ENCODE measurements around the gene AMPD3. TPM values are rescaled to one million over a fixed set of nuclear protein-coding genes. Genes with fewer than 3 reads are reported as not detected.

The AMPD3 gene
- total RNA-seq, 1 experiment from 2014 or later, result 0.19 TPM

DNA sequence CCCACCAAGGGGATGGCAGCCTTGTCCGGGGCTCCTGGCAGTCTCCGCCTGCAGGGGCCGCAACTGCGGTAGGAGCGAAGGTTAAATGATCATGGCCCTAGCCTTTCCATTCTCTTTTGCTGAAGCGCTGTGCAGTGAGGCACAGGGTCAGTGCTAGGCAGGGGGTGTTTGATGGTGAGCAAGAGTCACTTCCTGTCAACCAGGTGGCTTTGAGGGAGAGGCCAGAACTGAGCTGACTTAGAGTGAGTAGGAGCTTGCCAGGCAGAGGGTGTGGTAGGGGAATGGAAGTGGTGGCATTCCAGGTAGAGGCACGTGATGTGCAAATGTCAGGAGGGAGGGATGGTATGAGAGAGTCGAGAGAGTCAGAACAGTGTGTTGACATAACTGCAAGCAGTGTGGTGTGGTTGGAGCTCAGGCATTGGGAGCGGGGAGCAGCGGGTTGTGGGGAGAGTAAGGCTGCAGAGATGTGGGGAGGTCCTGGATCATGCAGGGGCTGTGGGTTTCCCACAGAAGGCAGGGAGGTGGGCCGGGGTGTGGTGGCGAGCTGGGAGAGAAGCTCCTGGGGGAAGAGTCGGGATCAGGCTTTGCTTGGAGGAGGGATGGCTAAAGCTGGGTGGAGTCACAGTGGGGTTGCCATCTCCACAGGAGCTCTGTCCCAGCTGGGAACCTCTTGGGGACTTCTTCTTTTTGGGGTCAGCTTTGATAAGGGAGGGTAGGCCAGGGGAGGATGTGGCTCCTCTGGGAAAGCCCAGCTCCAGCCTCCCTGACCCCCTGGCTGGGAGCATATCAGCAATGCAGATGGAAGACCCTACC lies 33.3 kb downstream of the AMPD3 start:
- Histone ChIP-seq H3K36me3 (ENCODE audit: insufficient read depth, low read length, poor library complexity, severe bottlenecking) (no peaks in the 10 kb centered on the region), H3K27ac (ENCODE audit: low read depth, low read length, poor library complexity, severe bottlenecking) (no peak overlapping the region), H3K27me3 (replicated peaks; ENCODE audit: insufficient read depth, low read depth, low read length, poor library complexity) (no peaks in the 10 kb centered on the region), H3K9me3 (ENCODE audit: low read depth, low read length, poor library complexity, severe bottlenecking) (no peaks in the 10 kb centered on the region), H3K4me1 (ENCODE audit: insufficient read depth, low read length, poor library complexity, severe bottlenecking) (no peaks in the 10 kb centered on the region), H3K4me3 (ENCODE audit: low read depth, low read length, poor library complexity, severe bottlenecking) (no peak overlapping the region)
- intact Hi-C loops (cut with micrococcal nuclease; ENCODE audit: unreplicated experiment), result no loop called here
- ChIA-PET POLR2A (ENCODE audit: low non-redundant PET) (no interaction called here), CTCF (no interaction called here)
- no TSS peak for BruUV-seq (replicated peaks)
- DNase-seq (ENCODE audit: low spot score), result no peak
- TF ChIP-seq EZH2 (IDR thresholded peaks at IDR 0.05; ENCODE audit: borderline replicate concordance, low read depth, low read length, poor library complexity, severe bottlenecking), result no peak
- TF ChIP-seq, protein P1, sequence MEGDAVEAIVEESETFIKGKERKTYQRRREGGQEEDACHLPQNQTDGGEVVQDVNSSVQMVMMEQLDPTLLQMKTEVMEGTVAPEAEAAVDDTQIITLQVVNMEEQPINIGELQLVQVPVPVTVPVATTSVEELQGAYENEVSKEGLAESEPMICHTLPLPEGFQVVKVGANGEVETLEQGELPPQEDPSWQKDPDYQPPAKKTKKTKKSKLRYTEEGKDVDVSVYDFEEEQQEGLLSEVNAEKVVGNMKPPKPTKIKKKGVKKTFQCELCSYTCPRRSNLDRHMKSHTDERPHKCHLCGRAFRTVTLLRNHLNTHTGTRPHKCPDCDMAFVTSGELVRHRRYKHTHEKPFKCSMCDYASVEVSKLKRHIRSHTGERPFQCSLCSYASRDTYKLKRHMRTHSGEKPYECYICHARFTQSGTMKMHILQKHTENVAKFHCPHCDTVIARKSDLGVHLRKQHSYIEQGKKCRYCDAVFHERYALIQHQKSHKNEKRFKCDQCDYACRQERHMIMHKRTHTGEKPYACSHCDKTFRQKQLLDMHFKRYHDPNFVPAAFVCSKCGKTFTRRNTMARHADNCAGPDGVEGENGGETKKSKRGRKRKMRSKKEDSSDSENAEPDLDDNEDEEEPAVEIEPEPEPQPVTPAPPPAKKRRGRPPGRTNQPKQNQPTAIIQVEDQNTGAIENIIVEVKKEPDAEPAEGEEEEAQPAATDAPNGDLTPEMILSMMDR (conservative IDR thresholded peaks at IDR 0.05; ENCODE audit: low read depth, low read length), result no peak

DNA sequence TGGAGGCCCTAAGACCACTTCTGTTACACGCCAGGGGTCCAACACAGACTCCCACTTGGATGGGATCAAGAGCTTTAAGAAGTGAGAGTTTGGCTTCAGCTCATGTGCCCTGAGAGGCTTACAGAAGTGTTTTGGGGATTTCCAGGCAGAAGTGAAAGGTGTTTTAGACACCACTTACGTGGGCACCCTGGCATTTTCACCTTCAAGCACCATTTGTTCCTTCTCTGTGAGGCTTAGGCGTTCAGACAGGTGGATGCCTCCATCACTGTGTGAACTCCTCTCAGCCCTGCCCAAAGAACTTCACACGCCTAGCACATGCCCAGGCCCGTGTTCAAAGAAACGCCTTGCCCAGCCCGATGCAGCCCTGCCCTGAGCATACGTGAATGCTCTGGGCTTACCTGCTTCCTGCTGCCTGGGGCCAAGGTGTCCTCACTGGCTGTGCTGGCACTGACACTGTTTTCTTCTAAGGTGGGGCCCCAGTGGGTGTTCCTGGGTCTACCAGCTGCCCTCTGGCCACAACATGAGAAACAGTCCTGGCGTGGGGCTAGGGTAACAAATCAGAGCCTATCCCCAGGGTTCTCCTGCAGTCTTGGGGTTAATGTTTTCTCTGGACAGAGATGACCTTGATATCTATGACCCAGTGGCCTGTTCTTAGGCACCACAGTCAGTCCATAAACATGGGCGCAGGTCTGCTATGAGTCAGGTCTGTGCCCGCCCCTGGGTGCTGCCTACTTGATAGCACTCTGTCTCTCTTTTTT lies 34.0 kb downstream of the AMPD3 start:
- ChIA-PET POLR2A (ENCODE audit: low non-redundant PET) (no interaction called here), CTCF (no interaction called here)
- no TSS peak for BruUV-seq (replicated peaks)
- intact Hi-C loops (cut with micrococcal nuclease; ENCODE audit: unreplicated experiment), result no loop called here
- no peaks in the 10 kb centered on the region for H3K36me3 ChIP-seq (ENCODE audit: insufficient read depth, low read length, poor library complexity, severe bottlenecking)
- TF ChIP-seq, protein P1 (conservative IDR thresholded peaks at IDR 0.05; ENCODE audit: low read depth, low read length), result no peak
- TF ChIP-seq EZH2 (IDR thresholded peaks at IDR 0.05; ENCODE audit: borderline replicate concordance, low read depth, low read length, poor library complexity, severe bottlenecking), result no peak
- H3K27ac ChIP-seq (ENCODE audit: low read depth, low read length, poor library complexity, severe bottlenecking), result no peak overlapping the region
- no peaks in the 10 kb centered on the region for H3K27me3 ChIP-seq (replicated peaks; ENCODE audit: insufficient read depth, low read depth, low read length, poor library complexity)
- H3K4me1 ChIP-seq (ENCODE audit: insufficient read depth, low read length, poor library complexity, severe bottlenecking), result no peaks in the 10 kb centered on the region
- H3K9me3 ChIP-seq (ENCODE audit: low read depth, low read length, poor library complexity, severe bottlenecking), result no peaks in the 10 kb centered on the region
- no peak for DNase-seq (ENCODE audit: low spot score)
- H3K4me3 ChIP-seq (ENCODE audit: low read depth, low read length, poor library complexity, severe bottlenecking), result no peak overlapping the region

DNA sequence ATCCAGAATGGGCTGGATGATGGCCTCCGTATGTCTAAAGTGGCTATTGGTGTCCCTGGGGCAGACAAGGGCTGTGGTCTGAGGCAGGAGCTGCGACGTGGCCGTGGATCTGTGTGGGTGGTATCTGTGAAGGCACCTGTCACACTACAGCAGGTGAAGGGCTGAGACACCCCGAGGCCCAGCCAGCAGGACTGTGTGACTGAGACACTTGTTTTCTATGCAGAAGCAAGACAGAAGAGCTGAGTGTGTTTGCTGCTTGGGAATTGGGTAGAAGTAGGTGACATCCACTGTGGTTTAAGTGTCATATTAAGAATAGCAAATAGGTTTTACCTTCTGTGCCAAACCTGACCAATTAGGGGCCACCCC lies 35.0 kb downstream of the AMPD3 start:
- no TSS peak for BruUV-seq (replicated peaks)
- TF ChIP-seq, protein P1 (conservative IDR thresholded peaks at IDR 0.05; ENCODE audit: low read depth, low read length), result no peak
- no peak for TF ChIP-seq EZH2 (IDR thresholded peaks at IDR 0.05; ENCODE audit: borderline replicate concordance, low read depth, low read length, poor library complexity, severe bottlenecking)
- intact Hi-C loops (cut with micrococcal nuclease; ENCODE audit: unreplicated experiment), result no loop called here
- Histone ChIP-seq H3K4me3 (ENCODE audit: low read depth, low read length, poor library complexity, severe bottlenecking) (no peak overlapping the region), H3K9me3 (ENCODE audit: low read depth, low read length, poor library complexity, severe bottlenecking) (no peaks in the 10 kb centered on the region), H3K4me1 (ENCODE audit: insufficient read depth, low read length, poor library complexity, severe bottlenecking) (no peaks in the 10 kb centered on the region), H3K27ac (ENCODE audit: low read depth, low read length, poor library complexity, severe bottlenecking) (no peak overlapping the region), H3K27me3 (replicated peaks; ENCODE audit: insufficient read depth, low read depth, low read length, poor library complexity) (no peaks in the 10 kb centered on the region), H3K36me3 (ENCODE audit: insufficient read depth, low read length, poor library complexity, severe bottlenecking) (no peaks in the 10 kb centered on the region)
- no peak for DNase-seq (ENCODE audit: low spot score)
- POLR2A ChIA-PET (ENCODE audit: low non-redundant PET), result no interaction called here
- CTCF ChIA-PET, result no interaction called here
